Fibroblast of pulmonary artery (primary cell): ENCODE data around the gene RRP36.
A peak's percentile ranks its signal among the peaks of the same experiment; 100 is the strongest.

Experiments used
- DNase-seq: peaks from one replicate; pipeline ENCODE4 v3.0.0-alpha.2; 2010; ENCODE audit warnings: low read depth
- H3K4me3 ChIP-seq: replicated peaks from 2 replicates; pipeline ENCODE4 v1.5.1; 2011; ENCODE audit warnings: low read depth, mild to moderate bottlenecking, control low read depth, low read length, moderate library complexity
- TF ChIP-seq, protein P1 (sequence below): IDR thresholded peaks from 2 replicates; pipeline ENCODE4 v1.5.1; 2011; ENCODE audit warnings: mild to moderate bottlenecking, control low read depth, low read length, inconsistent platforms; ENCODE audit errors: missing control alignments

The RRP36 gene

DNA sequence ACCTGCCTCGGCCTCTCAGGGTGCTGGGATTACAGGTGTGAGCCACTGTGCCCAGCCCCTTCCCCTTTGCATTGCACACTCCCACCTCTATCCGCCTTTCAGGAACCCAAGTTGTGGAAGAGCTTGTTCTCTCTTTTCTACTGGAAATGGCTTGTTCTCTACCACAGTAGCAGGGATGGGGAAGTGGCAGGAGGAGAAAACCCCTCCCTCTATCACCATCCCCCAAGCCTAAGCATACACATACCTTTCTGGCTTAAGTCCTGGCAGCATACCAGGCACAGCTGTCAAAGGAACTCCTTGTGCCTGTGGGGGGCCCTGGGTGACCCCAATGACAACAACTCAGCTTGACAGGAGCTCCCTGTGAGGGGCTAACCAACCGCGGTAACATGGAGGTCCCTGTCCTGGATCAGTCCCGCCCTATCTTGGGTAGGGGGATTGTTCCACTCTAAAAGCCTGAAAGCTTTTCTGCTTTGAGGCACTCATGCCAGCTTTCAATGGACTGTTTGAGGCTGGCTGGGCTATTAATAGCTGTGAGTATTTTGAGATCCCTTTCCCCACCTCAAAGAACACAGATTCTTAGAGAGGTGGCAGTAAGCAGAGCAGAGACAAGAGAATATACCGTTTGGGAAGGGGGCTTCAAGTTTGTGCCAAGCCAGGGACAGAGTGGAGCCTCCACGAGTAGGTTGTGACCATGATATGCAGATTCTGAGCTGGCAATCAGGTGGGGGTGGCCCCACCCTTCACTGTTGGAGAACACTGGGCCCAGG is 5.1 kb upstream of the RRP36 start:
- H3K4me3 ChIP-seq = no peak overlapping the region
- DNase-seq = no peak
- TF ChIP-seq, protein P1, sequence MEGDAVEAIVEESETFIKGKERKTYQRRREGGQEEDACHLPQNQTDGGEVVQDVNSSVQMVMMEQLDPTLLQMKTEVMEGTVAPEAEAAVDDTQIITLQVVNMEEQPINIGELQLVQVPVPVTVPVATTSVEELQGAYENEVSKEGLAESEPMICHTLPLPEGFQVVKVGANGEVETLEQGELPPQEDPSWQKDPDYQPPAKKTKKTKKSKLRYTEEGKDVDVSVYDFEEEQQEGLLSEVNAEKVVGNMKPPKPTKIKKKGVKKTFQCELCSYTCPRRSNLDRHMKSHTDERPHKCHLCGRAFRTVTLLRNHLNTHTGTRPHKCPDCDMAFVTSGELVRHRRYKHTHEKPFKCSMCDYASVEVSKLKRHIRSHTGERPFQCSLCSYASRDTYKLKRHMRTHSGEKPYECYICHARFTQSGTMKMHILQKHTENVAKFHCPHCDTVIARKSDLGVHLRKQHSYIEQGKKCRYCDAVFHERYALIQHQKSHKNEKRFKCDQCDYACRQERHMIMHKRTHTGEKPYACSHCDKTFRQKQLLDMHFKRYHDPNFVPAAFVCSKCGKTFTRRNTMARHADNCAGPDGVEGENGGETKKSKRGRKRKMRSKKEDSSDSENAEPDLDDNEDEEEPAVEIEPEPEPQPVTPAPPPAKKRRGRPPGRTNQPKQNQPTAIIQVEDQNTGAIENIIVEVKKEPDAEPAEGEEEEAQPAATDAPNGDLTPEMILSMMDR = no peak

DNA sequence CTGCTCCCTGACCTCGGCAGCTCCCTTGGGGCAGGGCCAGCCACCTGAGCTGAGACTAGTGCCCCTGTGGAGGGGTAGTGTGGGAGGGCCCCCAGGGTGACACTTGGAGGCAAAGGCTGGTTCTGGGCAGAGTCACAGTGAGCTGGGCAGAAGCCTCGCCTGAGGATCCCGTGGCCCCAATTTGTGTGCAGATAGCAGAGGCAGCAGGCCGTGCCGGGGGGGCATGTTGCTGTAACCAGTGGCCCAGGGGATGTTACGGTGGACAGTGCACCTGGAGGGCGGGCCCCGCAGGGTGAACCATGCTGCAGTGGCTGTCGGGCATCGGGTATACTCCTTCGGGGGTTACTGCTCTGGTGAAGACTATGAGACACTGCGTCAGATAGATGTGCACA is 4.5 kb upstream of the RRP36 start:
- TF ChIP-seq, protein P1 = no peak
- H3K4me3 ChIP-seq = no peak overlapping the region
- DNase-seq = no peak

DNA sequence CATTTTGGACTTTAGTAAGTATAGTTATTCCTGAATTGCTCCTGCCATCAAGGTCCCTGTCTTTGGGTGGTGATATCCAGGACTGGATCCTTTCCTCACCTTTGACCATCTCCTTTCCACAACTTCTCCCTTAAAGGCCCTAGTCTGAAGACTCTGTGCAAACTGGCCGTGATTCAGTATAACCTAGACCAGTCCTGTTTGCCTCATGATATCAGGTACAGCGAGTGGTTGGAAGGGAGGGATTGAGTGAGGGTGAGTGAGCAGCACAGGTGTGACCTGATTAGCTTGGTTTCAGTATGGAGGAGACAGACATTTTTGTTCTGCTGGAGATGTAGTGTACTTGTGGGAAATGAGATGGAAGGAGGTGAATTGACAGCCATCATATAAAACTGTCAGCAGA is 2.3 kb upstream of the RRP36 start:
- no peak overlapping the region for H3K4me3 ChIP-seq
- DNase-seq = no peak
- TF ChIP-seq, protein P1 = no peak

DNA sequence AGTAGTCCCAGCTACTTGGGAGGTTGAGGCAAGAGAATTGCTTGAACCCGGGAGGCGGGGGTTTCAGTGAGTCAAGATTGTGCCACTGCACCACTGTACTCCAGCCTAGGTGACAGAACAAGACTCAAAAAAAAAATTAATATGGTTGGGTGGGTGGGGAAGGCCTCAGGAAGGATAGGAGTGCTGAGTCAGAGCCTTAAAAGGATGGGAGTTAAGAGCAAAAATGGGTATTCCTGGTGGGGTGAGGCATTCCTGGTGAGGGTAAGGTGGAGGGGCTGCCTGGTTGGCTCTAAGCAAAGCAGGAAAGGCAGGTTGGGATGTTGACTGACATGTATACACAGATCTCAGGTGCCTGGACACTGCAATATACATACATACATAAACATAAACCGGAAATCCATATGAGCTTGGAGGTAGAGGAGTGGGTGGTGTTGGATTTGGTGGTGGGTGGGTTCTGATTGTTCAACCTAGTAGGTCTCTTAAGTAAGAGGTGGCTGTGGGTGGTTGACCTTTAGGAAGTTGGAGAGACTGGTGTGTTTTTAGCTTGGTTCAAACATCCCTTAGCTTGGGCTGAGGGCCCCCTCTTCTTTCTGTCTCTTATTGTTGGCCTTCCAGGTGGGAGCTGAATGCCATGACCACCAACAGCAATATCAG is 1.2 kb upstream of the RRP36 start:
- DNase-seq = no peak
- no peak overlapping the region for H3K4me3 ChIP-seq
- TF ChIP-seq, protein P1 = no peak

- TF ChIP-seq, protein P1 = no peak
- peak; percentile 7 for DNase-seq
- H3K4me3 ChIP-seq = peak overlapping the region; percentile 87
These were observed 576 bp upstream of the RRP36 start for GRCh38 chr6:43020847-43021246.

DNA sequence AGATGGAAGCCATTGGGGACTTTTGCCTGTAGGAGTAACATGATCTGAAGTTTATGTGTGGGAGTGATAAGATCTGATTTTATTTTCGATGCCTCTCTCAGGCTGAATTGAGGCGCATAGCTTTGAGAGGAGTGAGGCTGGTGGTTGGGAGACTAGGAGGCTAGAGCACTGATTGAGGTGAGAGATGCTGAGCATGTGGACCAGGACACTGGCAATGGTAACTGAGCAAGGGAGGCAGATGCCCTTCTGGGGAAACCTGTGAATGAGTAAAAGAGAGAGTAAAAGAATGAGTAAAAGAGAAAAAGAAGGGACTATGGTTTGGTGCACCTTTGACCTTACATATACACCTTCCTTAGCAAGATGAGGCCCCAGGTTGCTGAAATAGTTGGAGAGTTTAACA is 3.0 kb downstream of the RRP36 start:
- no peak for DNase-seq
- no peak overlapping the region for H3K4me3 ChIP-seq
- TF ChIP-seq, protein P1 = no peak
